Measurements from ENCODE around the gene BIN2.

GRCh38 chr12:51263341-51263740 lies 60.6 kb downstream of the BIN2 start:
- TF ChIP-seq ELF4 (IDR thresholded peaks at IDR 0.05): no peak
- no peak for TF ChIP-seq SP1 (IDR thresholded peaks at IDR 0.05)
- TF ChIP-seq HDGF (IDR thresholded peaks at IDR 0.05; ENCODE audit: borderline replicate concordance): no peak
- no peak for TF ChIP-seq FOXA1 (IDR thresholded peaks at IDR 0.05)
- no peak for TF ChIP-seq ZNF384 (IDR thresholded peaks at IDR 0.05)
- TF ChIP-seq PKNOX1 (IDR thresholded peaks at IDR 0.05): no peak
- TF ChIP-seq BHLHE40 (IDR thresholded peaks at IDR 0.05; ENCODE audit: borderline replicate concordance): no peak
- no peak for TF ChIP-seq TARDBP (IDR thresholded peaks at IDR 0.05)
- no peak for TF ChIP-seq SUZ12 (IDR thresholded peaks at IDR 0.05)
- no peak for TF ChIP-seq FOXM1 (IDR thresholded peaks at IDR 0.05; ENCODE audit: borderline replicate concordance)
